ENCODE results near the gene CYB5R4. TPM values are rescaled to one million over a fixed set of nuclear protein-coding genes. Genes with fewer than 3 reads are reported as not detected.

The CYB5R4 gene
- total and polyA plus RNA-seq, 2 donors (not counting 1 experiment from before 2014, with no cell fraction given): 11.8 to 39.6 TPM

GRCh38 chr6:84003131-84003530, 143.6 kb downstream of the CYB5R4 start:
- Histone ChIP-seq H3K9ac (ENCODE audit: low read length) (no peak overlapping the region), H3K27ac (ENCODE audit: low read length in 2 of 2) (no peak overlapping the region), H2AFZ (ENCODE audit: insufficient read depth, low read depth, low read length, poor library complexity, severe bottlenecking) (no peak overlapping the region), H3K27me3 (replicated peaks in 1 of 4; ENCODE audit: control extremely low read depth in 1 of 4, control insufficient read depth in 3 of 4, insufficient read depth in 4 of 4, low read length in 3 of 4) (no peaks in the 10 kb centered on the region), H4K20me1 (ENCODE audit: control insufficient read depth, insufficient read depth, low read length, poor library complexity, severe bottlenecking) (no peaks in the 10 kb centered on the region), H3K36me3 (replicated peaks in 1 of 2; ENCODE audit: control extremely low read depth in 1 of 2, control insufficient read depth in 1 of 2, extremely low read depth in 1 of 2, insufficient read depth in 2 of 2, low read length in 1 of 2) (no peaks in the 10 kb centered on the region), H3K4me1 (ENCODE audit: control insufficient read depth in 2 of 2, insufficient read depth in 2 of 2, low read length in 2 of 2) (no peaks in the 10 kb centered on the region), H3K9me3 (ENCODE audit: control extremely low read depth in 1 of 3, control insufficient read depth in 2 of 3, insufficient read depth in 1 of 3, low read length in 2 of 3) (no peaks in the 10 kb centered on the region), H3K4me2 (replicated peaks; ENCODE audit: low read depth, low read length, poor library complexity, severe bottlenecking) (no peak overlapping the region), H3K4me3 (ENCODE audit: control extremely low read depth in 1 of 5, extremely low read depth in 1 of 5, insufficient read depth in 1 of 5, low read depth in 2 of 5, low read length in 4 of 5) (no peak overlapping the region), H3K79me2 (ENCODE audit: control insufficient read depth, insufficient read depth, low read length) (no peaks in the 10 kb centered on the region)
- ChIA-PET POLR2A (no interaction called here), CTCF (no interaction called here)
- H3K27me3 Mint-ChIP-seq: peaks cover 18% of the 10 kb centered on the region
- DNase-seq (no peak), ATAC-seq (ENCODE audit: low read depth) (no peak)
- H3K9me3 Mint-ChIP-seq (ENCODE audit: insufficient read depth): no peaks in the 10 kb centered on the region
- no peaks in the 10 kb centered on the region for H3K4me1 Mint-ChIP-seq
- intact Hi-C loops (cut with micrococcal nuclease): no loop called here
- 100% methylated on average over 1 of the region's 1 CpG for WGBS (ENCODE audit: insufficient coverage)
- no peak overlapping the region for H3K4me3 Mint-ChIP-seq
- no peak overlapping the region for H3K27ac Mint-ChIP-seq
- TF ChIP-seq CTCF (IDR thresholded peaks at IDR 0.05) (no peak), EZH2 (IDR thresholded peaks at IDR 0.05; ENCODE audit: borderline replicate concordance, insufficient read depth, low read depth, low read length, poor library complexity, severe bottlenecking) (no peak)

GRCh38 chr6:84003654-84004053, 144.2 kb downstream of the CYB5R4 start:
- ChIA-PET CTCF (no interaction called here), POLR2A (no interaction called here)
- no peak overlapping the region for H3K27ac Mint-ChIP-seq
- H3K4me1 ChIP-seq (ENCODE audit: control insufficient read depth in 2 of 2, insufficient read depth in 2 of 2, low read length in 2 of 2): no peaks in the 10 kb centered on the region
- H3K4me3 Mint-ChIP-seq: no peak overlapping the region
- H3K9me3 Mint-ChIP-seq (ENCODE audit: insufficient read depth): no peaks in the 10 kb centered on the region
- no peaks in the 10 kb centered on the region for H3K36me3 ChIP-seq (replicated peaks in 1 of 2; ENCODE audit: control extremely low read depth in 1 of 2, control insufficient read depth in 1 of 2, extremely low read depth in 1 of 2, insufficient read depth in 2 of 2, low read length in 1 of 2)
- no peak overlapping the region for H3K4me2 ChIP-seq (replicated peaks; ENCODE audit: low read depth, low read length, poor library complexity, severe bottlenecking)
- H3K27ac ChIP-seq (ENCODE audit: low read length in 2 of 2): no peak overlapping the region
- no peaks in the 10 kb centered on the region for H3K79me2 ChIP-seq (ENCODE audit: control insufficient read depth, insufficient read depth, low read length)
- no peak overlapping the region for H2AFZ ChIP-seq (ENCODE audit: insufficient read depth, low read depth, low read length, poor library complexity, severe bottlenecking)
- no peaks in the 10 kb centered on the region for H3K4me1 Mint-ChIP-seq
- H3K4me3 ChIP-seq (ENCODE audit: control extremely low read depth in 1 of 5, extremely low read depth in 1 of 5, insufficient read depth in 1 of 5, low read depth in 2 of 5, low read length in 4 of 5): no peak overlapping the region
- no peaks in the 10 kb centered on the region for H3K9me3 ChIP-seq (ENCODE audit: control extremely low read depth in 1 of 3, control insufficient read depth in 2 of 3, insufficient read depth in 1 of 3, low read length in 2 of 3)
- TF ChIP-seq CTCF (IDR thresholded peaks at IDR 0.05): no peak
- no peak for TF ChIP-seq EZH2 (IDR thresholded peaks at IDR 0.05; ENCODE audit: borderline replicate concordance, insufficient read depth, low read depth, low read length, poor library complexity, severe bottlenecking)
- H3K27me3 ChIP-seq (replicated peaks in 1 of 4; ENCODE audit: control extremely low read depth in 1 of 4, control insufficient read depth in 3 of 4, insufficient read depth in 4 of 4, low read length in 3 of 4): no peaks in the 10 kb centered on the region
- H4K20me1 ChIP-seq (ENCODE audit: control insufficient read depth, insufficient read depth, low read length, poor library complexity, severe bottlenecking): no peaks in the 10 kb centered on the region
- WGBS (ENCODE audit: insufficient coverage): no CpG with 5 or more reads among the region's 4 CpGs
- DNase-seq (no peak), ATAC-seq (ENCODE audit: low read depth) (no peak)
- peaks cover 18% of the 10 kb centered on the region for H3K27me3 Mint-ChIP-seq
- no peak overlapping the region for H3K9ac ChIP-seq (ENCODE audit: low read length)
- intact Hi-C loops (cut with micrococcal nuclease): no loop called here
